Smooth muscle cell (in vitro differentiated cells): ENCODE results near the gene APOBEC3H. TPM values are rescaled to one million over a fixed set of nuclear protein-coding genes. Genes with fewer than 3 reads are reported as not detected.

Experiments
- DNase-seq: peaks from one replicate; lab custom pipeline; 2025; ENCODE audit not compliant: unreplicated experiment; lab: John Stamatoyannopoulos, UW
- H2AFZ ChIP-seq: fragments of 200-600 bp; sonication (generic); 2 replicates; pipeline ENCODE4 v1.6.0; 2016; ENCODE audit warnings: antibody characterized with exemption, low read depth, mild to moderate bottlenecking
- H3F3A ChIP-seq: fragments of 200-600 bp; sonication (generic); 2 replicates; pipeline ENCODE4 v1.6.0; 2017; ENCODE audit warnings: antibody characterized with exemption, low read depth
- H3K27ac ChIP-seq: fragments of 200-600 bp; sonication (generic); 2 replicates; pipeline ENCODE4 v1.5.1; 2016; ENCODE audit warnings: low read depth, mild to moderate bottlenecking
- H3K27me3 ChIP-seq: fragments of 200-600 bp; sonication (generic); 2 replicates; pipeline ENCODE4 v1.6.1; 2016; ENCODE audit warnings: low read depth, mild to moderate bottlenecking
- H3K36me3 ChIP-seq: fragments of 200-600 bp; sonication (generic); 2 replicates; pipeline ENCODE4 v1.5.1; 2016; ENCODE audit warnings: low read depth
- H3K4me1 ChIP-seq: fragments of 200-600 bp; sonication (generic); 2 replicates; pipeline ENCODE4 v1.5.1; 2016; ENCODE audit warnings: low read depth
- H3K4me2 ChIP-seq: fragments of 200-600 bp; sonication (generic); 2 replicates; pipeline ENCODE4 v1.6.0; 2016; ENCODE audit warnings: mild to moderate bottlenecking
- H3K4me3 ChIP-seq: fragments of 200-600 bp; sonication (generic); 2 replicates; pipeline ENCODE4 v1.5.1; 2016; ENCODE audit warnings: mild to moderate bottlenecking
- H3K79me2 ChIP-seq: fragments of 200-600 bp; sonication (generic); 2 replicates; pipeline ENCODE4 v1.6.0; 2016; ENCODE audit warnings: low read depth, mild to moderate bottlenecking
- H3K9ac ChIP-seq: fragments of 200-600 bp; sonication (generic); 2 replicates; pipeline ENCODE4 v1.6.0; 2016; ENCODE audit warnings: low read depth
- H3K9me3 ChIP-seq: fragments of 200-600 bp; sonication (generic); replicated peaks from 2 replicates; pipeline ENCODE4 v1.5.1; 2016; ENCODE audit warnings: low read depth
- H4K20me1 ChIP-seq: fragments of 200-600 bp; sonication (generic); 2 replicates; pipeline ENCODE4 v1.6.0; 2016; ENCODE audit warnings: low read depth
- CTCF ChIP-seq: fragments of 200-600 bp; sonication (generic); IDR thresholded peaks from 2 replicates; pipeline ENCODE4 v1.5.1; 2017; ENCODE audit warnings: borderline replicate concordance, mild to moderate bottlenecking, antibody characterized with exemption; ENCODE audit not compliant: insufficient read depth, poor library complexity, severe bottlenecking
- WGBS: methylation state at CpG from one replicate; pipeline ENCODE4 v1.1.7; 2016; ENCODE audit warnings: low lambda C conversion rate; 5-methylcytosine and 5-hydroxymethylcytosine counted together
- polyA plus RNA-seq: library from polyadenylated mRNA; unstranded; fragments of >200 nt; fragmentation: Nextera tagmentation; extraction: Ambion mirVana; gene quantifications from 2 replicates; pipeline ENCODE4 v1.2.1, GENCODE V29; 2016
- total RNA-seq: library from RNA; depleted of rRNA; stranded (reverse); fragments of >200 nt; gene quantifications from 2 replicates; pipeline ENCODE4 v1.2.3, GENCODE V29; 2014

The APOBEC3H gene
- total and polyA plus RNA-seq, 2 experiments from 2014 or later = 0.31 to 0.57 TPM

- Histone ChIP-seq H3K36me3 (no peaks in the 10 kb centered on the region), H3K4me3 (no peak overlapping the region), H3K9me3 (no peaks in the 10 kb centered on the region), H4K20me1 (no peaks in the 10 kb centered on the region), H3K79me2 (no peaks in the 10 kb centered on the region), H3K27me3 (peaks cover 6% of the 10 kb centered on the region), H3K9ac (no peak overlapping the region), H3F3A (no peaks in the 10 kb centered on the region), H3K4me1 (peaks cover 6% of the 10 kb centered on the region), H2AFZ (no peak overlapping the region), H3K27ac (no peak overlapping the region), H3K4me2 (no peak overlapping the region)
- no peak for DNase-seq
- no peak for TF ChIP-seq CTCF
- WGBS = 85% methylated on average over 4 of the region's 4 CpGs
Observed at GRCh38 chr22:39120983-39121382, 23.9 kb downstream of the APOBEC3H start.

GRCh38 chr22:39122772-39123470 lies 25.9 kb downstream of the APOBEC3H start:
- no peaks in the 10 kb centered on the region for H3K9me3 ChIP-seq
- no peak overlapping the region for H2AFZ ChIP-seq
- H3K27ac ChIP-seq = no peak overlapping the region
- H3K4me3 ChIP-seq = no peak overlapping the region
- H3K4me2 ChIP-seq = no peak overlapping the region
- DNase-seq = no peak
- H3K27me3 ChIP-seq = no peaks in the 10 kb centered on the region
- H4K20me1 ChIP-seq = no peaks in the 10 kb centered on the region
- no peaks in the 10 kb centered on the region for H3K79me2 ChIP-seq
- no peak for TF ChIP-seq CTCF
- no peaks in the 10 kb centered on the region for H3F3A ChIP-seq
- 94% methylated on average over 17 of the region's 17 CpGs for WGBS
- H3K36me3 ChIP-seq = no peaks in the 10 kb centered on the region
- no peak overlapping the region for H3K9ac ChIP-seq
- H3K4me1 ChIP-seq = peaks cover 6% of the 10 kb centered on the region

- TF ChIP-seq CTCF = no peak
- peaks cover 6% of the 10 kb centered on the region for H3K4me1 ChIP-seq
- DNase-seq = no peak
- H3K4me3 ChIP-seq = no peak overlapping the region
- no peaks in the 10 kb centered on the region for H3K79me2 ChIP-seq
- H3K36me3 ChIP-seq = no peaks in the 10 kb centered on the region
- no peak overlapping the region for H2AFZ ChIP-seq
- no peak overlapping the region for H3K27ac ChIP-seq
- 31% methylated on average over 19 of the region's 33 CpGs for WGBS
- H3K9ac ChIP-seq = no peak overlapping the region
- H3K27me3 ChIP-seq = no peaks in the 10 kb centered on the region
- H4K20me1 ChIP-seq = no peaks in the 10 kb centered on the region
- no peaks in the 10 kb centered on the region for H3K9me3 ChIP-seq
- H3F3A ChIP-seq = no peaks in the 10 kb centered on the region
- no peak overlapping the region for H3K4me2 ChIP-seq
Observed at GRCh38 chr22:39123751-39124581, 26.9 kb downstream of the APOBEC3H start.
